ENCODE measurements around the gene BCLAF1. TPM values are rescaled to one million over a fixed set of nuclear protein-coding genes. Genes with fewer than 3 reads are reported as not detected.

BCLAF1 gene
- total and polyA plus RNA-seq, 9 of the 15 experiments (the other 6 are each of a cell fraction or from before 2014, with no cell fraction given): 65.4 to 286 (median 165) TPM

- TF ChIP-seq MAZ (CRISPR knock-in tag; conservative IDR thresholded peaks at IDR 0.05 in 1 of 2, IDR thresholded peaks at IDR 0.05 in 1 of 2) (peak in 1 of 2 experiments; percentile 63; a peak in 2 of 4 replicates), ZFP30 (CRISPR knock-in tag; IDR thresholded peaks at IDR 0.05; ENCODE audit: borderline replicate concordance) (no peak), ESRRB (CRISPR knock-in tag; IDR thresholded peaks at IDR 0.05; ENCODE audit: borderline replicate concordance) (0 out of 2 replicates have a peak, but pooled peaks have one; percentile 44), CREB3 (tag; conservative IDR thresholded peaks at IDR 0.05; ENCODE audit: low read depth) (no peak), ZNF212 (CRISPR knock-in tag; IDR thresholded peaks at IDR 0.05) (0 out of 2 replicates have a peak, but pooled peaks have one; percentile 64), SMAD4 (CRISPR knock-in tag; conservative IDR thresholded peaks at IDR 0.05) (peak; percentile 20; the same call in 1 of the 2 replicates), ZFP91 (CRISPR knock-in tag; IDR thresholded peaks at IDR 0.05) (no peak), RFX7 (CRISPR knock-in tag; IDR thresholded peaks at IDR 0.05) (peak; percentile 76; the same call in 1 of the 2 replicates), E2F4 (CRISPR knock-in tag; IDR thresholded peaks at IDR 0.05; ENCODE audit: low read depth) (no peak; the same call in 1 of the 2 replicates), CTCFL (IDR thresholded peaks at IDR 0.05; ENCODE audit: borderline replicate concordance, insufficient read depth, low read depth, low read length, poor library complexity, severe bottlenecking) (peak; percentile 1), CXXC5 (CRISPR knock-in tag; IDR thresholded peaks at IDR 0.05) (peak; percentile 69), CHAMP1 (IDR thresholded peaks at IDR 0.05) (no peak), GMEB1 (CRISPR knock-in tag; IDR thresholded peaks at IDR 0.05) (no peak), SREBF1 (IDR thresholded peaks at IDR 0.05; ENCODE audit: borderline replicate concordance, low read depth, low read length) (0 out of 2 replicates have a peak, but pooled peaks have one; percentile 12), GABPA (tag; conservative IDR thresholded peaks at IDR 0.05; ENCODE audit: low read depth) (no peak)
These were observed 393 bp downstream of the BCLAF1 start (continued) for GRCh38 chr6:136289327-136289578.
